K562 (cell line): Measurements from ENCODE around the gene RABGAP1L.

Experiments used
- CTCF ChIP-seq, 3 experiments: IDR thresholded peaks in 2 of 3; conservative IDR thresholded peaks in 1 of 3; 2 replicates each; pipeline ENCODE4 v1.5.1; 2011 to 2012; ENCODE audit warnings: low read length in 3 of 3, mild to moderate bottlenecking in 3 of 3, control low read depth in 2 of 3, improper control_type of control experiment in 1 of 3, inconsistent platforms in 1 of 3, low read depth in 1 of 3, mixed read lengths in 1 of 3, moderate library complexity in 1 of 3; ENCODE audit not compliant: insufficient read depth in 2 of 3
- E2F4 ChIP-seq: sonication (generic); formaldehyde crosslinking; IDR thresholded peaks from 2 replicates; pipeline ENCODE4 v1.8.0; 2022; ENCODE audit warnings: mild to moderate bottlenecking, low read depth, missing genetic modification reagents
- HDAC1 ChIP-seq, 2 experiments: fragments of 450-650 bp; IDR thresholded peaks; 2 replicates each; pipeline ENCODE4 v1.6.1; 2016 to 2017; ENCODE audit warnings: inconsistent platforms in 1 of 2, mild to moderate bottlenecking in 1 of 2, moderate library complexity in 1 of 2
- POLR2H ChIP-seq: IDR thresholded peaks from 2 replicates; pipeline ENCODE4 v1.6.1; 2016; ENCODE audit warnings: missing genetic modification characterization, low read depth, mild to moderate bottlenecking, control low read depth, missing compliant biosample characterization, moderate library complexity
- TCF7 ChIP-seq: sonication (generic); IDR thresholded peaks from 2 replicates; pipeline ENCODE4 v1.6.1; 2016; ENCODE audit warnings: antibody characterized with exemption, borderline replicate concordance
- TRIM28 ChIP-seq: fragments of 450-650 bp; IDR thresholded peaks from 2 replicates; pipeline ENCODE4 v1.6.1; 2017
- ZNF592 ChIP-seq: fragments of 450-650 bp; IDR thresholded peaks from 2 replicates; pipeline ENCODE4 v1.6.1; 2017; ENCODE audit warnings: antibody characterized with exemption, mild to moderate bottlenecking

GRCh38 chr1:174159252-174160108, at the start of gene RABGAP1L:
- TF ChIP-seq HDAC1 (IDR thresholded peaks at IDR 0.05) (peak in 1 of 2 experiments; percentile 84; a peak in 2 of 4 replicates), TCF7 (peak; percentile 27), ZNF592 (no peak), CTCF (IDR thresholded peaks at IDR 0.05 in 2 of 3, conservative IDR thresholded peaks at IDR 0.05 in 1 of 3; ENCODE audit: insufficient read depth in 2 of 3, low read depth in 1 of 3, low read length in 3 of 3) (peak in 2 of 3 experiments; percentile 3 to 9; a peak in 1 of 6 replicates), POLR2H (tag) (peak; percentile 70), E2F4 (peak; percentile 61; the same call in 1 of the 2 replicates), TRIM28 (no peak)
